H1 (cell line): ENCODE results near the gene MICOS13. TPM values are rescaled to one million over a fixed set of nuclear protein-coding genes. Genes with fewer than 3 reads are reported as not detected.

Experiments used
- CTCF ChIA-PET: fragments of 300-600 bp; sonication (Branson Sonifier 250); formaldehyde crosslinking; loops from one replicate; lab custom pipeline; 2021; ENCODE audit not compliant: partially characterized antibody; lab: Charles Lee
- POLR2A ChIA-PET: fragments of 300-600 bp; sonication (Branson Sonifier 250); formaldehyde crosslinking; loops from one replicate; lab custom pipeline; 2021; ENCODE audit warnings: inconsistent platforms; ENCODE audit not compliant: partially characterized antibody; lab: Charles Lee
- DNase-seq, 2 experiments: peaks; one replicate each; pipeline versions ENCODE4 v3.0.0 to v3.0.0-alpha.2; 2010 to 2022; ENCODE audit warnings: low spot score in 2 of 2, low read depth in 1 of 2, mixed read lengths in 1 of 2
- FAIRE-seq: peaks from 2 replicates; lab custom pipeline; 2011; peaks lifted over from hg19 to GRCh38; lab: Jason Lieb, UNC
- H2AFZ ChIP-seq: 2 replicates; pipeline ENCODE4 v1.8.1; 2012; ENCODE audit warnings: low read length, inconsistent platforms
- H2AK5ac ChIP-seq: 2 replicates; pipeline ENCODE4 v1.6.1; 2013; ENCODE audit warnings: low read depth, low read length
- H2BK120ac ChIP-seq: replicated peaks from 2 replicates; pipeline ENCODE3; 2013; ENCODE audit warnings: low read depth, low read length, inconsistent platforms
- H2BK12ac ChIP-seq: 2 replicates; pipeline ENCODE4 v1.6.1; 2013; ENCODE audit warnings: low read depth, low read length
- H2BK15ac ChIP-seq: 2 replicates; pipeline ENCODE4 v1.6.1; 2013; ENCODE audit warnings: low read length
- H2BK20ac ChIP-seq: 2 replicates; pipeline ENCODE4 v1.6.1; 2013; ENCODE audit warnings: low read length
- H2BK5ac ChIP-seq: 2 replicates; pipeline ENCODE4 v1.6.1; 2013; ENCODE audit warnings: low read depth, low read length
- H3K14ac ChIP-seq: 2 replicates; pipeline ENCODE4 v1.6.1; 2013; ENCODE audit warnings: inconsistent platforms; ENCODE audit not compliant: insufficient read length
- H3K18ac ChIP-seq: 2 replicates; pipeline ENCODE4 v1.6.1; 2013; ENCODE audit warnings: low read length; ENCODE audit errors: extremely low read depth
- H3K23ac ChIP-seq: 2 replicates; pipeline ENCODE4 v1.6.1; 2013; ENCODE audit warnings: inconsistent platforms; ENCODE audit not compliant: insufficient read length
- H3K23me2 ChIP-seq: 2 replicates; pipeline ENCODE4 v1.6.1; 2013; ENCODE audit warnings: low read depth, low read length
- H3K27ac ChIP-seq: 2 replicates; pipeline ENCODE4 v1.6.1; 2011; ENCODE audit warnings: low read depth, low read length, inconsistent platforms
- H3K27me3 ChIP-seq, 4 experiments: replicated peaks in 1 of 4; 1 replicate in 1 of 4; 2 replicates in 3 of 4; pipeline versions ENCODE4 v1.6.1 to v1.8.1; 2011 to 2013; ENCODE audit warnings: low read length in 3 of 4, mild to moderate bottlenecking in 3 of 4, inconsistent platforms in 2 of 4, mixed read lengths in 2 of 4, moderate library complexity in 1 of 4; ENCODE audit not compliant: control insufficient read depth in 3 of 4, insufficient read depth in 3 of 4; ENCODE audit errors: extremely low read depth in 1 of 4
- H3K36me3 ChIP-seq, 4 experiments: 2 replicates each; pipeline versions ENCODE4 v1.6.1 to v1.8.1; 2011 to 2013; ENCODE audit warnings: mild to moderate bottlenecking in 4 of 4, low read length in 3 of 4, moderate library complexity in 2 of 4, control low read depth in 1 of 4, inconsistent platforms in 1 of 4; ENCODE audit not compliant: insufficient read depth in 4 of 4, control insufficient read depth in 2 of 4
- H3K4ac ChIP-seq: replicated peaks from 2 replicates; pipeline ENCODE3; 2013; ENCODE audit warnings: low read length, low read depth, mixed read lengths, inconsistent platforms; ENCODE audit not compliant: insufficient read length
- H3K4me1 ChIP-seq, 4 experiments: replicated peaks in 1 of 4; 1 replicate in 1 of 4; 2 replicates in 3 of 4; pipeline versions ENCODE4 v1.6.1 to v1.8.1; 2011 to 2013; ENCODE audit warnings: low read length in 3 of 4, inconsistent platforms in 2 of 4, mixed read lengths in 1 of 4; ENCODE audit not compliant: insufficient read depth in 4 of 4, control insufficient read depth in 3 of 4
- H3K4me2 ChIP-seq, 2 experiments: 2 replicates each; pipeline versions ENCODE4 v1.6.1 to v1.8.1; 2011 to 2013; ENCODE audit warnings: low read depth in 2 of 2, low read length in 2 of 2, control low read depth in 1 of 2, inconsistent platforms in 1 of 2, mild to moderate bottlenecking in 1 of 2; ENCODE audit not compliant: insufficient read depth in 1 of 2
- H3K4me3 ChIP-seq, 4 experiments: fragments of 200-600, 300-600 bp in 1 of 4; sonication (generic), shearing (Covaris generic), sonication (Bioruptor Twin) in 1 of 4; 2 replicates each; pipeline versions ENCODE4 v1.5.1 to v1.8.1; 2011 to 2016; ENCODE audit warnings: low read length in 4 of 4, low read depth in 3 of 4, control low read depth in 2 of 4, inconsistent platforms in 2 of 4, mild to moderate bottlenecking in 2 of 4, mixed read lengths in 1 of 4, moderate library complexity in 1 of 4; ENCODE audit not compliant: insufficient read depth in 2 of 4; ENCODE audit errors: extremely low read depth in 1 of 4
- H3K56ac ChIP-seq: replicated peaks from 2 replicates; pipeline ENCODE3; 2013; ENCODE audit warnings: low read depth, mild to moderate bottlenecking, mixed read lengths, low read length, inconsistent platforms; ENCODE audit not compliant: insufficient read length
- H3K79me1 ChIP-seq: 2 replicates; pipeline ENCODE4 v1.6.1; 2013; ENCODE audit warnings: low read depth, low read length, control low read depth
- H3K79me2 ChIP-seq, 2 experiments: 2 replicates each; pipeline versions ENCODE4 v1.6.1 to v1.8.1; 2012 to 2013; ENCODE audit warnings: low read length in 2 of 2, mild to moderate bottlenecking in 2 of 2, inconsistent platforms in 1 of 2; ENCODE audit not compliant: insufficient read depth in 2 of 2, control insufficient read depth in 1 of 2
- H3K9ac ChIP-seq, 4 experiments: replicated peaks in 1 of 4; 1 replicate in 1 of 4; 2 replicates in 3 of 4; pipeline versions ENCODE4 v1.6.1 to v1.8.1; 2011 to 2013; ENCODE audit warnings: low read depth in 3 of 4, low read length in 3 of 4, control low read depth in 2 of 4, mild to moderate bottlenecking in 2 of 4, moderate library complexity in 2 of 4, inconsistent platforms in 1 of 4; ENCODE audit errors: extremely low read depth in 1 of 4
- H3K9me3 ChIP-seq, 2 experiments: 2 replicates each; pipeline versions ENCODE4 v1.6.1 to v1.8.1; 2012 to 2013; ENCODE audit warnings: mild to moderate bottlenecking in 2 of 2, moderate library complexity in 2 of 2, control low read depth in 1 of 2, inconsistent platforms in 1 of 2, low read depth in 1 of 2, low read length in 1 of 2, mixed read lengths in 1 of 2; ENCODE audit not compliant: insufficient read depth in 2 of 2
- H4K20me1 ChIP-seq, 2 experiments: replicated peaks in 1 of 2; 2 replicates each; pipeline versions ENCODE3 to v1.8.1; 2011 to 2013; ENCODE audit warnings: inconsistent platforms in 2 of 2, low read length in 2 of 2, mild to moderate bottlenecking in 1 of 2; ENCODE audit not compliant: insufficient read depth in 2 of 2, control insufficient read depth in 1 of 2
- H4K5ac ChIP-seq: 2 replicates; pipeline ENCODE4 v1.6.1; 2013; ENCODE audit warnings: low read length, low read depth, mixed read lengths, inconsistent platforms; ENCODE audit not compliant: insufficient read length
- H4K8ac ChIP-seq: 2 replicates; pipeline ENCODE4 v1.8.0; 2013; ENCODE audit warnings: mild to moderate bottlenecking, moderate library complexity, low read length, inconsistent platforms; ENCODE audit not compliant: insufficient read depth; ENCODE audit errors: extremely low read depth
- H4K91ac ChIP-seq: replicated peaks from 2 replicates; pipeline ENCODE3; 2013; ENCODE audit warnings: low read length, mixed read lengths, inconsistent platforms; ENCODE audit not compliant: insufficient read length
- CEBPB ChIP-seq: IDR thresholded peaks from 2 replicates; pipeline ENCODE4 v1.6.1; 2012; ENCODE audit warnings: low read depth, low read length
- CTBP2 ChIP-seq: IDR thresholded peaks from 2 replicates; pipeline ENCODE4 v1.7.0; 2011; ENCODE audit warnings: borderline replicate concordance, mild to moderate bottlenecking, moderate library complexity, mixed read lengths, low read length; ENCODE audit not compliant: insufficient read depth, insufficient read length
- GABPA ChIP-seq: IDR thresholded peaks from 2 replicates; pipeline ENCODE4 v1.6.1; 2011; ENCODE audit warnings: mild to moderate bottlenecking, low read length, moderate library complexity, borderline replicate concordance; ENCODE audit not compliant: insufficient read depth
- PHF8 ChIP-seq: fragments of 200-600 bp; sonication (generic); conservative IDR thresholded peaks from 2 replicates; pipeline ENCODE4 v1.7.1; 2012; ENCODE audit warnings: low read depth, mild to moderate bottlenecking, inconsistent platforms, low read length, moderate library complexity
- SIRT6 ChIP-seq: IDR thresholded peaks from one replicate; pipeline ENCODE4 v1.7.1; 2012; ENCODE audit warnings: low read length, inconsistent platforms
- YY1 ChIP-seq: IDR thresholded peaks from 2 replicates; pipeline ENCODE4 v1.6.1; 2011; ENCODE audit warnings: low read depth, mild to moderate bottlenecking, low read length
- ZNF274 ChIP-seq: IDR thresholded peaks from 2 replicates; pipeline ENCODE4 v1.7.0; 2012; ENCODE audit warnings: low read length, borderline replicate concordance; ENCODE audit errors: extremely low read depth
- whole genome bisulfite sequencing, 2 experiments: shearing (Covaris generic) in 1 of 2; methylation state at CpG; one replicate each; pipeline versions ENCODE4 v1.1.6 to v1.1.7; 2013 to 2015; ENCODE audit warnings: low lambda C conversion rate in 2 of 2, mixed read lengths in 2 of 2, inconsistent platforms in 1 of 2, low coverage in 1 of 2, missing lambda C conversion rate in 1 of 2; ENCODE audit not compliant: insufficient replicate concordance in 2 of 2, insufficient coverage in 1 of 2, insufficient read length in 1 of 2; ENCODE audit errors: extremely low coverage in 1 of 2, missing lambda C conversion rate in 1 of 2; 5-methylcytosine and 5-hydroxymethylcytosine counted together
- polyA plus RNA-seq, 7 experiments: library from polyadenylated mRNA; depleted of rRNA in 3 of 7; stranded (reverse) in 5 of 7; unstranded in 2 of 7; fragments of >200 nt in 5 of 7; fragments of 200-250 nt in 2 of 7; gene quantifications; 1 replicate in 5 of 7; 2 replicates in 1 of 7; 4 replicates in 1 of 7; pipeline versions ENCODE4 v1.2.1 to v1.2.3, GENCODE V29; 2011 to 2013; ENCODE audit warnings: missing spikeins in 2 of 7, mixed read lengths in 2 of 7
- total RNA-seq: library from RNA; stranded (reverse); fragmentation: NEBNext Ultra II Directional; extraction: Animal tissue kit (Norgen Biotek cat#: 25700); gene quantifications from 2 replicates; pipeline ENCODE4 v1.2.1, GENCODE V29; 2021
- TF ChIP-seq, protein P1 (sequence below): IDR thresholded peaks from 2 replicates; pipeline ENCODE4 v1.6.1; 2012; ENCODE audit warnings: inconsistent platforms

MICOS13 gene
- total and polyA plus RNA-seq, 2 of the 8 experiments (the other 6 are each of a cell fraction or from before 2014, with no cell fraction given): 17.3 to 36.1 TPM

GRCh38 chr19:5711025-5711424, 30.7 kb upstream of the MICOS13 start:
- TF ChIP-seq PHF8 (no peak), ZNF274 (no peak), CTBP2 (no peak), CEBPB (no peak), YY1 (no peak), GABPA (no peak), SIRT6 (no peak)
- TF ChIP-seq, protein P1, sequence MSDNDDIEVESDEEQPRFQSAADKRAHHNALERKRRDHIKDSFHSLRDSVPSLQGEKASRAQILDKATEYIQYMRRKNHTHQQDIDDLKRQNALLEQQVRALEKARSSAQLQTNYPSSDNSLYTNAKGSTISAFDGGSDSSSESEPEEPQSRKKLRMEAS: no peak
- peaks cover 38 to 68% (median 61%) of the 10 kb centered on the region in 4 experiments for H3K36me3 ChIP-seq

More at GRCh38 chr19:5711025-5711424, 30.7 kb upstream of the MICOS13 start:
- no peak overlapping the region for H3K18ac ChIP-seq
- CTCF ChIA-PET: interaction anchor here (2.4 kb wide), 2 partner anchors 10 to 22 kb away, joined by 6 to 7 read pairs; partner anchors contain the start of genes CATSPERD and RPL36
- peaks cover 5% of the 10 kb centered on the region; the same call in 1 of the 2 replicates for H3K79me1 ChIP-seq
- 93% methylated on average over 8 of the region's 8 CpGs; no CpG with 5 or more reads in 1 of the 2 experiments for WGBS, 2 experiments
- no peak overlapping the region for H3K4me2 ChIP-seq
- no peak overlapping the region for H2BK15ac ChIP-seq
- no peak overlapping the region for H4K91ac ChIP-seq
- H2AK5ac ChIP-seq: no peak overlapping the region
- no peak overlapping the region for H2BK12ac ChIP-seq
- no peaks in the 10 kb centered on the region for H3K9me3 ChIP-seq
- H3K14ac ChIP-seq: no peak overlapping the region
- H4K5ac ChIP-seq: no peak overlapping the region
- FAIRE-seq (no peak), DNase-seq (no peak)
- H2BK5ac ChIP-seq: no peak overlapping the region
- no peak overlapping the region for H3K9ac ChIP-seq
- no peak overlapping the region for H2BK120ac ChIP-seq
- H3K4ac ChIP-seq: no peak overlapping the region
- H3K23ac ChIP-seq: no peak overlapping the region
- POLR2A ChIA-PET: interaction anchor here (0.7 to 22.4 kb wide), 5 partner anchors 6 to 88 kb away, joined by 3 to 620 read pairs (median 6); partner anchors contain the start of genes CATSPERD, LONP1, RPL36 and SAFB
- peaks cover 5 to 13% of the 10 kb centered on the region in 2 experiments for H3K79me2 ChIP-seq
- peaks cover 8 to 24% of the 10 kb centered on the region in 2 experiments for H4K20me1 ChIP-seq
- H3K23me2 ChIP-seq: no peaks in the 10 kb centered on the region
- no peak overlapping the region for H2AFZ ChIP-seq
- no peak overlapping the region for H3K56ac ChIP-seq
- no peaks in the 10 kb centered on the region for H3K27me3 ChIP-seq
- no peak overlapping the region for H3K27ac ChIP-seq
- no peak overlapping the region for H3K4me3 ChIP-seq
- no peaks in the 10 kb centered on the region for H3K4me1 ChIP-seq
- no peak overlapping the region; the same call in 1 of the 2 replicates for H4K8ac ChIP-seq
- no peak overlapping the region for H2BK20ac ChIP-seq
